Stimulated activated CD8-positive, alpha-beta memory T cell treated with anti-CD3 and anti-CD28 coated beads, Interleukin-12 subunit alpha, Interleukin-12 subunit beta, amount 100 ng/mL, for 24 hours (primary cell): Measurements from ENCODE around the gene MAPK4.
"Not testable (repeated sequence)": the region's sequence is repeated elsewhere in the genome, so short reads cannot be mapped to it uniquely, and the experiment has no call there.

Experiments used
- DNase-seq: peaks from one replicate; pipeline ENCODE4 v3.0.0-alpha.2; 2020; ENCODE audit errors: extremely low read depth

MAPK4 gene

GRCh38 chr18:50750546-50750945 is 190.7 kb downstream of the MAPK4 start:
- DNase-seq = no peak

- DNase-seq = no peak
These were observed 191.6 kb downstream of the MAPK4 start for GRCh38 chr18:50751490-50751889.

GRCh38 chr18:50751947-50752346 is 192.1 kb downstream of the MAPK4 start:
- DNase-seq = no peak

GRCh38 chr18:50753311-50753710 is 193.4 kb downstream of the MAPK4 start:
- DNase-seq = no peak

GRCh38 chr18:50754297-50754696 is 194.4 kb downstream of the MAPK4 start:
- DNase-seq = no peak

GRCh38 chr18:50757358-50757757 is 197.5 kb downstream of the MAPK4 start:
- DNase-seq = no peak

- no peak for DNase-seq
These were observed 209.6 kb downstream of the MAPK4 start for GRCh38 chr18:50769463-50769862.

- no peak for DNase-seq
These were observed 215.3 kb downstream of the MAPK4 start for GRCh38 chr18:50775207-50775606.

GRCh38 chr18:50775726-50776125 is 215.8 kb downstream of the MAPK4 start:
- DNase-seq = no peak

- no peak for DNase-seq
These were observed 216.5 kb downstream of the MAPK4 start for GRCh38 chr18:50776383-50776782.

- not testable (repeated sequence) for DNase-seq
These were observed 219.1 kb downstream of the MAPK4 start for GRCh38 chr18:50779021-50779420.
